Neuronal stem cell (in vitro differentiated cells): ENCODE data around the gene RAB12.
A peak's percentile ranks its signal among the peaks of the same experiment; 100 is the strongest.

Experiments
- DNase-seq: peaks from one replicate; pipeline ENCODE4 v3.0.0-alpha.2; 2013; ENCODE audit warnings: low spot score
- H2AFZ ChIP-seq: one replicate; pipeline ENCODE4 v1.6.1; 2013; ENCODE audit warnings: mild to moderate bottlenecking, low read length, inconsistent platforms
- H2AK5ac ChIP-seq: 2 replicates; pipeline ENCODE4 v1.6.1; 2013; ENCODE audit warnings: low read depth, mild to moderate bottlenecking, inconsistent platforms, low read length, moderate library complexity, mixed read lengths
- H2BK120ac ChIP-seq: 2 replicates; pipeline ENCODE4 v1.6.1; 2013; ENCODE audit warnings: low read depth, mild to moderate bottlenecking, inconsistent platforms, low read length, moderate library complexity, mixed read lengths
- H2BK12ac ChIP-seq: one replicate; pipeline ENCODE4 v1.6.1; 2013; ENCODE audit warnings: low read length, inconsistent platforms
- H2BK15ac ChIP-seq: 2 replicates; pipeline ENCODE4 v1.6.1; 2013; ENCODE audit warnings: mild to moderate bottlenecking, low read length, inconsistent platforms, mixed read lengths
- H2BK5ac ChIP-seq: one replicate; pipeline ENCODE4 v1.6.1; 2013; ENCODE audit warnings: inconsistent platforms, mild to moderate bottlenecking, low read length, moderate library complexity
- H3K14ac ChIP-seq: one replicate; pipeline ENCODE4 v1.6.1; 2013; ENCODE audit warnings: low read length, inconsistent platforms
- H3K18ac ChIP-seq: 2 replicates; pipeline ENCODE4 v1.6.1; 2013; ENCODE audit warnings: low read length, inconsistent platforms
- H3K23ac ChIP-seq: 2 replicates; pipeline ENCODE4 v1.6.1; 2013; ENCODE audit warnings: low read depth, mild to moderate bottlenecking, mixed read lengths, low read length, inconsistent platforms; ENCODE audit not compliant: poor library complexity
- H3K27ac ChIP-seq: replicated peaks from 3 replicates; pipeline ENCODE4 v1.5.1; 2013; ENCODE audit warnings: low read length, inconsistent platforms
- H3K27me3 ChIP-seq, 3 experiments: 2 replicates each; pipeline ENCODE4 v1.6.1; 2013; ENCODE audit warnings: low read length in 3 of 3, mild to moderate bottlenecking in 2 of 3, inconsistent platforms in 1 of 3, low read depth in 1 of 3, mixed read lengths in 1 of 3, moderate library complexity in 1 of 3; ENCODE audit not compliant: control insufficient read depth in 3 of 3, insufficient read depth in 3 of 3
- H3K36me3 ChIP-seq, 2 donors: replicated peaks in 1 of 2; 2 replicates each; pipeline ENCODE4 v1.6.1; 2013; ENCODE audit warnings: low read length in 2 of 2; ENCODE audit not compliant: control insufficient read depth in 2 of 2, insufficient read depth in 2 of 2
- H3K4ac ChIP-seq: 2 replicates; pipeline ENCODE4 v1.6.1; 2013; ENCODE audit warnings: inconsistent platforms, mild to moderate bottlenecking, low read length, moderate library complexity
- H3K4me1 ChIP-seq, 2 donors: 1 replicate in 1 of 2; 2 replicates in 1 of 2; pipeline ENCODE4 v1.6.1; 2013; ENCODE audit warnings: low read length in 2 of 2, low read depth in 1 of 2; ENCODE audit not compliant: control insufficient read depth in 2 of 2, insufficient read depth in 1 of 2
- H3K4me2 ChIP-seq: one replicate; pipeline ENCODE4 v1.6.1; 2013; ENCODE audit warnings: mild to moderate bottlenecking, low read length, inconsistent platforms; ENCODE audit not compliant: insufficient read depth, poor library complexity, severe bottlenecking
- H3K4me3 ChIP-seq, 2 donors: 2 replicates each; pipeline ENCODE4 v1.5.1; 2013; ENCODE audit warnings: low read length in 2 of 2, mild to moderate bottlenecking in 2 of 2, inconsistent platforms in 1 of 2, moderate library complexity in 1 of 2
- H3K79me1 ChIP-seq: one replicate; pipeline ENCODE4 v1.6.1; 2013; ENCODE audit warnings: low read depth, mild to moderate bottlenecking, inconsistent platforms, low read length, moderate library complexity
- H3K9ac ChIP-seq: one replicate; pipeline ENCODE4 v1.6.1; 2013; ENCODE audit warnings: mild to moderate bottlenecking, low read depth, low read length, inconsistent platforms; ENCODE audit not compliant: poor library complexity
- H3K9me3 ChIP-seq, 2 donors: replicated peaks in 1 of 2; 2 replicates each; pipeline versions ENCODE3 to v1.6.1; 2013; ENCODE audit warnings: low read length in 2 of 2, mild to moderate bottlenecking in 2 of 2, inconsistent platforms in 1 of 2, low read depth in 1 of 2, mixed read lengths in 1 of 2, moderate library complexity in 1 of 2; ENCODE audit not compliant: control insufficient read depth in 2 of 2, insufficient read depth in 1 of 2
- H4K8ac ChIP-seq: one replicate; pipeline ENCODE4 v1.6.1; 2013; ENCODE audit warnings: low read depth, mild to moderate bottlenecking, inconsistent platforms, low read length, moderate library complexity
- H4K91ac ChIP-seq: one replicate; pipeline ENCODE4 v1.6.1; 2013; ENCODE audit warnings: low read length, low read depth, mild to moderate bottlenecking, inconsistent platforms; ENCODE audit not compliant: poor library complexity
- WGBS, 2 donors: extraction: QIAGEN DNeasy Blood & Tissue Kit; methylation state at CpG; one replicate each; pipeline ENCODE4 v1.1.7; 2013; ENCODE audit warnings: missing lambda C conversion rate in 2 of 2, mixed read lengths in 1 of 2; ENCODE audit not compliant: insufficient read length in 2 of 2, insufficient replicate concordance in 1 of 2; ENCODE audit errors: extremely low coverage in 2 of 2; 5-methylcytosine and 5-hydroxymethylcytosine counted together

Gene RAB12

DNA sequence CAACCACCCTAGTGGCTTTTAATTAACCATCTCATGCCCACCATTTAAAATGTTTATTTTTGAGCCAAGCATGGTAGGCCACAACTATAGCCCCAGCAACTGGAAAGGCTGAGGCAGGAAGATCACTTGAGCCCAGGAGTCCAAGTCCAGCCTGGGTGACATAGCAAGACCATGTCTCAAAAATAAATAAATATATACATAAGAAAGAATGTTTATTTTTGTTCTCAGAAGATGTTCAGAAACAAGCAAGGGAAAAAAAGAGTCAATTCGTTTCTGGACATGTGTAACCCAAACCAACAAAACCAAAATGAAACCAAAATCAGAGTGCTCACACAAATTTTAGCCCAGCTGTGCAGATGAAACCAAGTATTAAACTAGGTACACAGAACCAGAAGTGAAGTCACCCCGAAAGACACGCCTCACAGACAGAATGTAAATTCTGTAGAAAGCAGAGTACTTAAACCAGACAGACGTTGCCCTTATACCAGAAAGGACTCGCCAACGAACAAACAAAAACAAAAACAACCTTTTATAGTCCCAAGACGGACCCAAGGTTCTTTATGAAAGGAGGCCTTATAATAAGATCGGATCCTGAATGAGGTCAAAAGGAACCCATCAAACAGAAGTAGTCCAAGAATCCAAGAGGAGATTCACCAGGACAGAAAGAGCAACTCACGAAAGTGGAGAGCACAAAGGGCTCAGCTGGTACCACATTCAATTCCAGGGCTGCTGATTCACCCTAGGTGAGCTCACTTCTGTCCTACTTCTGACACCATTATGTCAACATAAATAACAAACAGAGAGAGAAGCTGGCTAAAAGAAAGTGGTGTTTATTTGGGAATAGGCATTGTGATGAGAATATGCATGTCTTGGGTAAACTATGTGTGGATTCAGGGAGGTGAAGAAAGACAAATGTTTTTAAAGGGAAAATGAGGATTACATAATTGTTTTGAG lies 64.3 kb downstream of the RAB12 start:
- no peak overlapping the region for H3K27ac ChIP-seq
- no peak overlapping the region for H4K8ac ChIP-seq
- no peaks in the 10 kb centered on the region for H3K9me3 ChIP-seq
- no peak overlapping the region for H3K18ac ChIP-seq
- H3K27me3 ChIP-seq = no peaks in the 10 kb centered on the region
- no peak overlapping the region for H3K4me3 ChIP-seq
- no peak overlapping the region for H3K23ac ChIP-seq
- H2BK15ac ChIP-seq = no peak overlapping the region
- DNase-seq = no peak
- no peak overlapping the region for H2AK5ac ChIP-seq
- H3K36me3 ChIP-seq = no peaks in the 10 kb centered on the region
- H2AFZ ChIP-seq = no peak overlapping the region
- H3K14ac ChIP-seq = no peak overlapping the region
- no peak overlapping the region for H3K4ac ChIP-seq
- H2BK5ac ChIP-seq = no peak overlapping the region
- H2BK12ac ChIP-seq = no peak overlapping the region
- H3K9ac ChIP-seq = no peak overlapping the region
- H3K4me2 ChIP-seq = no peak overlapping the region
- no peaks in the 10 kb centered on the region for H3K79me1 ChIP-seq
- no peak overlapping the region for H4K91ac ChIP-seq
- H3K4me1 ChIP-seq = no peaks in the 10 kb centered on the region
- no CpG with 5 or more reads among the region's 9 CpGs for WGBS, 2 donors
- no peak overlapping the region for H2BK120ac ChIP-seq

DNA sequence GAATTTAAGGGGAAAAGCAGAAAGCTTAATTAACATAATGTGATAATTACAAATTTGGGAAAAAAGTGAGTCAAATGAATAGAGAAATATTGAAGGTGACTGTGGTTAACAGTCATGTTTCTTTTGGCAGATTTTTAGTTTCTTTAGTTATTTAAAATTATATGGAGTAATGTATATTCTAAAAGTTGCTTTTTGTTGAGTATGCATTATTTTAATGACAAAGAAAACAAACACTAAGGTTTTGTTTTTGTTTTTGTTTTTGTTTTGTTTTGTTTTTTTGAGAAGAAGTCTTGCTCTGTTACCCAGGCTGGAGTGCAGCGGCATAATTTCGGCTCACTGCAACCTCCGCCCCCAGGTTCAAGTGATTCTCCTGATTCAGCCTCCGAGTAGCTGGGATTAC lies 65.8 kb downstream of the RAB12 start:
- Histone ChIP-seq H2BK5ac (no peak overlapping the region), H2BK12ac (no peak overlapping the region), H2BK120ac (no peak overlapping the region), H3K4me3 (no peak overlapping the region), H4K8ac (no peak overlapping the region), H4K91ac (no peak overlapping the region), H3K18ac (no peak overlapping the region), H3K4me1 (no peaks in the 10 kb centered on the region), H2AK5ac (no peak overlapping the region), H3K9ac (no peak overlapping the region), H3K14ac (no peak overlapping the region), H3K27ac (no peak overlapping the region), H2AFZ (no peak overlapping the region), H3K79me1 (no peaks in the 10 kb centered on the region), H3K36me3 (no peaks in the 10 kb centered on the region), H2BK15ac (no peak overlapping the region), H3K4me2 (no peak overlapping the region), H3K9me3 (no peaks in the 10 kb centered on the region), H3K23ac (no peak overlapping the region), H3K27me3 (no peaks in the 10 kb centered on the region), H3K4ac (no peak overlapping the region)
- no peak for DNase-seq
- no CpG with 5 or more reads among the region's 4 CpGs for WGBS, 2 donors

DNA sequence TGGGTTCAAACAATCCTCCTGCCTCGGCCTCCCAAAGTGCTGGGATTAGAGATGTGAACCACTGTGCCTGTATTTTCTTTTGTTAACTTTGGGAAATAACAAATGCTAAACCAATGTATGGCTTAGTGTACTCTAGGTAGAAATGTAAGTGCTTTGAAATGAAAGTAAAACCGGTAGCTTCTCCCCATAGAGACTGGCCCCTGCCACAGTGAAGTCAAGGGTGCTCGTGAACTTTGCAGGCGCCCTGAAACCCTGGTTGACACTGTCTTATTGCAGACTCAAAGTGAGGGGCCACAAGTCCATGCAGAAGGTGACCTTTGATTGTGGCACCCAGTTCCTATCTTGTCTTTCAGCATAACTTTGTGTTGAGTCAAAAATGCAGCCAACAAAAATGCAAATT lies 72.0 kb downstream of the RAB12 start:
- Histone ChIP-seq H3K18ac (no peak overlapping the region), H3K79me1 (no peaks in the 10 kb centered on the region), H2BK12ac (no peak overlapping the region), H3K36me3 (no peaks in the 10 kb centered on the region), H3K4ac (no peak overlapping the region), H3K4me1 (peaks cover 8 to 9% of the 10 kb centered on the region in 2 donors), H3K23ac (no peak overlapping the region), H2BK5ac (no peak overlapping the region), H3K9ac (no peak overlapping the region), H4K91ac (no peak overlapping the region), H3K27me3 (no peaks in the 10 kb centered on the region), H3K4me3 (no peak overlapping the region), H3K27ac (no peak overlapping the region), H2BK15ac (no peak overlapping the region), H2BK120ac (no peak overlapping the region), H4K8ac (no peak overlapping the region), H2AFZ (no peak overlapping the region), H2AK5ac (no peak overlapping the region), H3K4me2 (no peak overlapping the region), H3K14ac (no peak overlapping the region), H3K9me3 (peaks cover 0 to 3% of the 10 kb centered on the region in 2 donors)
- no peak for DNase-seq
- WGBS, 2 donors = no CpG with 5 or more reads among the region's 4 CpGs

DNA sequence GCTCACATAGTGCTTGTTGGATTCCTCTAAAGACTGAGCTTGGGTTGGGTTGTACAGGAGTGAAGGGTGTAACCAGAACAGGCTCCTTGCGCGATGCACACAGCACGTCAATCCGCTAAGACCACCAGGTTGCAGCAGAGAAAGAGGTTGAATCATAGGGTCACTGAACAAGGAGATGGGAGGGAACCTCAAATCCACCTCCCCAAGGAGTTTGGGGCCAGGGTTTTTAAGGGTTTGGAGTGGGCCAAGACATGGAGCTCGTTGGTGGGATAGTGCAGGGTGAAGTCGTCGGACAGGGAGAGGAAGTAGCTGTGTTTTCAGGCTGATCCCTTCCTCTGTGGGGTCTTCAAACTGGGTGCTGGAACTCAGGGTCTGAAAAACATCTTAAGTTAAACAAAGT lies 75.3 kb downstream of the RAB12 start:
- Histone ChIP-seq H3K9me3 (peaks cover 0 to 3% of the 10 kb centered on the region in 2 donors), H2BK15ac (no peak overlapping the region), H2BK5ac (no peak overlapping the region), H4K91ac (no peak overlapping the region), H3K4ac (no peak overlapping the region), H3K27ac (no peak overlapping the region), H3K23ac (no peak overlapping the region), H3K18ac (no peak overlapping the region), H3K4me2 (no peak overlapping the region), H2BK120ac (no peak overlapping the region), H2AFZ (peak overlapping the region; percentile 87), H3K4me3 (no peak overlapping the region), H3K36me3 (no peaks in the 10 kb centered on the region), H2BK12ac (no peak overlapping the region), H2AK5ac (no peak overlapping the region), H4K8ac (no peak overlapping the region), H3K9ac (no peak overlapping the region), H3K27me3 (no peaks in the 10 kb centered on the region), H3K4me1 (peaks cover 12 to 13% of the 10 kb centered on the region in 2 donors), H3K14ac (no peak overlapping the region), H3K79me1 (no peaks in the 10 kb centered on the region)
- DNase-seq = no peak
- WGBS, 2 donors = no CpG with 5 or more reads among the region's 7 CpGs
